ENCODE measurements around the gene LRCH1. TPM values are rescaled to one million over a fixed set of nuclear protein-coding genes. Genes with fewer than 3 reads are reported as not detected.

Gene LRCH1
- total and polyA plus RNA-seq, 10 of the 15 experiments (the other 5 are each of a cell fraction or from before 2014, with no cell fraction given) = 5.3 to 48.9 (median 14.4) TPM

DNA sequence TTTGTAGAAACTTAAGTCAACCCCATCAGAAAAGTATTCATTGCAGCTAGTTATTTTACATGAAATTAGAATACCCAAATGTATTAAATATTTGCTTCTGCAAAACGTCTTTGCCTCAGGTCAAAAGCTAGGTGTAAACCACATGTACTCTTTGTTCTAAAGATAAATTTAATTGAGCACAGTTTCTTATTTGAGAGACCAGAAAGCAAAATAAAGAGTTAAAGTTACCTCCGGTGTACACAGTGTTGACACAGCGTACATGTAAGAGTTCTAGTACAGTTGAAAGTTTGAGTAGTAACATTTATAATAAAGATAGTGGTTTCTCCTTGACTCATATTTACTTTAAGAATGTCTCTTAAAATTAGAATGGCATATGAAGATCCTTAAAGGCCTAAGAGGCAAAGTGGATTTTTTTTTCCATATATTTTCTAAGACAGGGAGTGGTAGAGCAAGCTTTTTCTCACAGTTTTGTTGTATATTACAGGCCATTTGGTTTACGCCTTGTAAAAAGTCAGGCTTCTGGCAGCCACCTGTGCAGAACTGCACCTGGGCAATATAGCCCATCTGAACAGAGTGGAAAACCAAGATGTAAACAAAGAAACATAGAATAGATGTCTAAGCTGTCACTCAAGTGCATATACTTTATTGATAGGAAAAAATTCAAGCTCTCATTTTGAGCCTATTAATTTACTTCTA, 2.9 kb downstream of the LRCH1 start (continued):
- TF ChIP-seq, protein P1, sequence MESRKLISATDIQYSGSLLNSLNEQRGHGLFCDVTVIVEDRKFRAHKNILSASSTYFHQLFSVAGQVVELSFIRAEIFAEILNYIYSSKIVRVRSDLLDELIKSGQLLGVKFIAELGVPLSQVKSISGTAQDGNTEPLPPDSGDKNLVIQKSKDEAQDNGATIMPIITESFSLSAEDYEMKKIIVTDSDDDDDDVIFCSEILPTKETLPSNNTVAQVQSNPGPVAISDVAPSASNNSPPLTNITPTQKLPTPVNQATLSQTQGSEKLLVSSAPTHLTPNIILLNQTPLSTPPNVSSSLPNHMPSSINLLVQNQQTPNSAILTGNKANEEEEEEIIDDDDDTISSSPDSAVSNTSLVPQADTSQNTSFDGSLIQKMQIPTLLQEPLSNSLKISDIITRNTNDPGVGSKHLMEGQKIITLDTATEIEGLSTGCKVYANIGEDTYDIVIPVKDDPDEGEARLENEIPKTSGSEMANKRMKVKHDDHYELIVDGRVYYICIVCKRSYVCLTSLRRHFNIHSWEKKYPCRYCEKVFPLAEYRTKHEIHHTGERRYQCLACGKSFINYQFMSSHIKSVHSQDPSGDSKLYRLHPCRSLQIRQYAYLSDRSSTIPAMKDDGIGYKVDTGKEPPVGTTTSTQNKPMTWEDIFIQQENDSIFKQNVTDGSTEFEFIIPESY (IDR thresholded peaks at IDR 0.05) = no peak
- no peak for TF ChIP-seq BACH1 (IDR thresholded peaks at IDR 0.05; ENCODE audit: borderline replicate concordance)
- TF ChIP-seq, protein P2, sequence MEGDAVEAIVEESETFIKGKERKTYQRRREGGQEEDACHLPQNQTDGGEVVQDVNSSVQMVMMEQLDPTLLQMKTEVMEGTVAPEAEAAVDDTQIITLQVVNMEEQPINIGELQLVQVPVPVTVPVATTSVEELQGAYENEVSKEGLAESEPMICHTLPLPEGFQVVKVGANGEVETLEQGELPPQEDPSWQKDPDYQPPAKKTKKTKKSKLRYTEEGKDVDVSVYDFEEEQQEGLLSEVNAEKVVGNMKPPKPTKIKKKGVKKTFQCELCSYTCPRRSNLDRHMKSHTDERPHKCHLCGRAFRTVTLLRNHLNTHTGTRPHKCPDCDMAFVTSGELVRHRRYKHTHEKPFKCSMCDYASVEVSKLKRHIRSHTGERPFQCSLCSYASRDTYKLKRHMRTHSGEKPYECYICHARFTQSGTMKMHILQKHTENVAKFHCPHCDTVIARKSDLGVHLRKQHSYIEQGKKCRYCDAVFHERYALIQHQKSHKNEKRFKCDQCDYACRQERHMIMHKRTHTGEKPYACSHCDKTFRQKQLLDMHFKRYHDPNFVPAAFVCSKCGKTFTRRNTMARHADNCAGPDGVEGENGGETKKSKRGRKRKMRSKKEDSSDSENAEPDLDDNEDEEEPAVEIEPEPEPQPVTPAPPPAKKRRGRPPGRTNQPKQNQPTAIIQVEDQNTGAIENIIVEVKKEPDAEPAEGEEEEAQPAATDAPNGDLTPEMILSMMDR (IDR thresholded peaks at IDR 0.05 in 2 of 3, conservative IDR thresholded peaks at IDR 0.05 in 1 of 3; ENCODE audit: control insufficient read depth in 2 of 3, extremely low read depth in 1 of 3, insufficient read depth in 1 of 3, low read depth in 3 of 3, low read length in 3 of 3) = no peak

DNA sequence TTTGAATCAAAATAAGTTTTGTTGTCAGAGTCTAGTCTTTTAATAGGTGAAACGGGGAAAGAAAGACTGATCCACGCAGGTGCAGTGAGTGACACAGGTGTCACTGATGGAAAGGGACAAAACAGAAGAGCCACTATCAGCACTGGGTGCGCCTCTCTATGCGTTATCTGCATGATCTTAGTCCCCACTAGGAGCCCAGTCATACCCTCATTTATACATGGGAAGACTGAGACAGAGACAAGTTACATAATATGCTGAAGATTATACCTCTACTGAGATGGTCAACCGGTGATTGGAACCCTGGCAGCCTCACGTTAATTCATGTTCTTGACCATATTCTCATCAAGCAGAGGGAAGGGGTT, 3.4 kb downstream of the LRCH1 start:
- FAIRE-seq = no peak
- Histone ChIP-seq H3K9ac (ENCODE audit: control insufficient read depth, insufficient read depth, low read length) (0 out of 2 replicates have a peak overlapping the region, but pooled peaks have one; percentile 7), H3K4me1 (ENCODE audit: control insufficient read depth, insufficient read depth, low read length) (peaks cover 17% of the 10 kb centered on the region), H3K27ac (ENCODE audit: control insufficient read depth, insufficient read depth) (no peak overlapping the region), H3K4me2 (ENCODE audit: control insufficient read depth, insufficient read depth) (peak overlapping the region; percentile 80), H3K9me3 (replicated peaks; ENCODE audit: control insufficient read depth, insufficient read depth, low read length) (no peaks in the 10 kb centered on the region), H3K79me2 (ENCODE audit: control insufficient read depth, insufficient read depth, low read length) (peaks cover 91% of the 10 kb centered on the region), H4K20me1 (ENCODE audit: control insufficient read depth, insufficient read depth) (no peaks in the 10 kb centered on the region; the same call in 1 of the 2 replicates), H2AFZ (ENCODE audit: control insufficient read depth, low read depth, low read length) (no peak overlapping the region), H3K27me3 (replicated peaks in 1 of 2; ENCODE audit: control insufficient read depth in 2 of 2, insufficient read depth in 2 of 2, low read length in 1 of 2) (no peaks in the 10 kb centered on the region), H3K4me3 (peak overlapping the region; percentile 70), H3K36me3 (ENCODE audit: control insufficient read depth in 2 of 2, insufficient read depth in 2 of 2, low read length in 1 of 2) (no peaks in the 10 kb centered on the region; a peak in 1 of 4 replicates)
- SMC1A ChIA-PET (ENCODE audit: uncharacterized antibody, unreplicated experiment) = interaction anchor here (0.8 to 2.2 kb wide), 25 partner anchors 10 to 180 kb away, joined by 3 to 124 read pairs (median 7); no protein-coding TSS in a partner anchor
- RAD21 ChIA-PET (ENCODE audit: unreplicated experiment) = interaction anchor here (1.2 to 2.2 kb wide), 15 partner anchors 10 to 122 kb away, joined by 3 to 73 read pairs (median 9); no protein-coding TSS in a partner anchor
- BruUV-seq (replicated peaks) = no TSS peak
- 46% methylated on average over 6 of the region's 6 CpGs for WGBS (ENCODE audit: insufficient coverage, insufficient replicate concordance, low lambda C conversion rate, missing lambda C conversion rate)
- POLR2A ChIA-PET = interaction anchor here (0.6 to 2.2 kb wide), 10 partner anchors 10 to 112 kb away, joined by 3 to 24 read pairs (median 6); no protein-coding TSS in a partner anchor
- in situ Hi-C loops (cut with MboI) (loop anchor here (10.0 kb wide), 1 partner anchor 382 kb away; no protein-coding TSS in a partner anchor), intact Hi-C loops (cut with micrococcal nuclease; ENCODE audit: unreplicated experiment) (no loop called here)
- CTCF ChIA-PET = interaction anchor here (1.2 to 2.2 kb wide), 10 partner anchors 10 to 141 kb away, joined by 3 to 16 read pairs (median 7); no protein-coding TSS in a partner anchor
- ATAC-seq = peak; percentile 5; the same call in 2 of the 3 replicates
- no peak for DNase-seq (ENCODE audit: low read depth, low spot score)
- TF ChIP-seq, protein P3, sequence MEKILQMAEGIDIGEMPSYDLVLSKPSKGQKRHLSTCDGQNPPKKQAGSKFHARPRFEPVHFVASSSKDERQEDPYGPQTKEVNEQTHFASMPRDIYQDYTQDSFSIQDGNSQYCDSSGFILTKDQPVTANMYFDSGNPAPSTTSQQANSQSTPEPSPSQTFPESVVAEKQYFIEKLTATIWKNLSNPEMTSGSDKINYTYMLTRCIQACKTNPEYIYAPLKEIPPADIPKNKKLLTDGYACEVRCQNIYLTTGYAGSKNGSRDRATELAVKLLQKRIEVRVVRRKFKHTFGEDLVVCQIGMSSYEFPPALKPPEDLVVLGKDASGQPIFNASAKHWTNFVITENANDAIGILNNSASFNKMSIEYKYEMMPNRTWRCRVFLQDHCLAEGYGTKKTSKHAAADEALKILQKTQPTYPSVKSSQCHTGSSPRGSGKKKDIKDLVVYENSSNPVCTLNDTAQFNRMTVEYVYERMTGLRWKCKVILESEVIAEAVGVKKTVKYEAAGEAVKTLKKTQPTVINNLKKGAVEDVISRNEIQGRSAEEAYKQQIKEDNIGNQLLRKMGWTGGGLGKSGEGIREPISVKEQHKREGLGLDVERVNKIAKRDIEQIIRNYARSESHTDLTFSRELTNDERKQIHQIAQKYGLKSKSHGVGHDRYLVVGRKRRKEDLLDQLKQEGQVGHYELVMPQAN (conservative IDR thresholded peaks at IDR 0.05) = 0 out of 2 replicates have a peak, but pooled peaks have one; percentile 5
- TF ChIP-seq IRF4 (IDR thresholded peaks at IDR 0.05; ENCODE audit: low read depth, low read length) = no peak
- TF ChIP-seq, protein P4, sequence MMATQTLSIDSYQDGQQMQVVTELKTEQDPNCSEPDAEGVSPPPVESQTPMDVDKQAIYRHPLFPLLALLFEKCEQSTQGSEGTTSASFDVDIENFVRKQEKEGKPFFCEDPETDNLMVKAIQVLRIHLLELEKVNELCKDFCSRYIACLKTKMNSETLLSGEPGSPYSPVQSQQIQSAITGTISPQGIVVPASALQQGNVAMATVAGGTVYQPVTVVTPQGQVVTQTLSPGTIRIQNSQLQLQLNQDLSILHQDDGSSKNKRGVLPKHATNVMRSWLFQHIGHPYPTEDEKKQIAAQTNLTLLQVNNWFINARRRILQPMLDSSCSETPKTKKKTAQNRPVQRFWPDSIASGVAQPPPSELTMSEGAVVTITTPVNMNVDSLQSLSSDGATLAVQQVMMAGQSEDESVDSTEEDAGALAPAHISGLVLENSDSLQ (IDR thresholded peaks at IDR 0.05) = peak; percentile 14; the same call in 1 of the 2 replicates

Data from GM12878 (cell line).